Mononuclear cell (primary cell): Measurements from ENCODE around the gene ACAD9. TPM values are rescaled to one million over a fixed set of nuclear protein-coding genes. Genes with fewer than 3 reads are reported as not detected.

Experiments
- total RNA-seq: library from RNA; depleted of rRNA; stranded (reverse); fragments of >200 nt; gene quantifications from one replicate; pipeline ENCODE4 v1.2.3, GENCODE V29; 2012

Gene ACAD9
- total RNA-seq, 1 donor = 23.0 TPM

Other genes starting within 250 kb of the ACAD9 start
- 164 TPM for gene RPN1, start 228.8 kb upstream of the ACAD9 start, total RNA-seq
- gene RAB7A, start 153.4 kb upstream of the ACAD9 start, total RNA-seq = 62.0 TPM
- 0.63 TPM for gene CFAP92, start 114.5 kb downstream of the ACAD9 start, total RNA-seq
- gene EFCC1, start 121.7 kb downstream of the ACAD9 start, total RNA-seq = 0.10 TPM
- 28.1 TPM for gene GP9, start 181.2 kb downstream of the ACAD9 start, total RNA-seq
- 28.1 TPM for gene RAB43, start 242.2 kb downstream of the ACAD9 start, total RNA-seq